Activated CD8-positive, alpha-beta memory T cell treated with anti-CD3 and anti-CD28 coated beads, Interleukin-2, amount 10 ng/mL, durations not matched to agents 7 days and 5 days (primary cell): ENCODE results near the gene MAOA. TPM values are rescaled to one million over a fixed set of nuclear protein-coding genes. Genes with fewer than 3 reads are reported as not detected.

Experiments
- ATAC-seq: fragments of 150-1000 bp; cut with Tn5 transposase; one replicate; pipeline ENCODE4 v1.10.0; 2021; ENCODE audit warnings: moderate library complexity
- CTCF ChIA-PET: fragments of 350-600 bp; sonication (Branson Sonifier 250); formaldehyde crosslinking; loops from one replicate; lab custom pipeline; 2021; ENCODE audit warnings: antibody characterized with exemption; lab: Charles Lee
- DNase-seq: peaks from one replicate; pipeline ENCODE4 v3.0.0-alpha.2; 2020
- H3K27ac Mint-ChIP-seq: one replicate; pipeline ENCODE4 v1.8.0; 2021; ENCODE audit warnings: mild to moderate bottlenecking, mixed read lengths
- H3K27me3 Mint-ChIP-seq: one replicate; pipeline ENCODE4 v1.8.0; 2021; ENCODE audit warnings: mixed read lengths
- H3K36me3 Mint-ChIP-seq: one replicate; pipeline ENCODE4 v1.8.0; 2021; ENCODE audit warnings: mild to moderate bottlenecking, mixed read lengths
- H3K4me1 Mint-ChIP-seq: one replicate; pipeline ENCODE4 v1.8.0; 2021; ENCODE audit warnings: mixed read lengths
- H3K4me3 Mint-ChIP-seq: one replicate; pipeline ENCODE4 v1.8.0; 2021; ENCODE audit warnings: mild to moderate bottlenecking, moderate library complexity, mixed read lengths
- H3K9me3 Mint-ChIP-seq: one replicate; pipeline ENCODE4 v1.8.0; 2022; ENCODE audit warnings: low read depth, mixed read lengths
- total RNA-seq, 2 experiments: library from RNA; stranded (reverse); gene quantifications; one replicate each; pipeline ENCODE4 v1.2.3, GENCODE V29; 2021

MAOA gene
- total RNA-seq, 2 experiments from 2014 or later = 2.6 to 3.1 TPM

DNA sequence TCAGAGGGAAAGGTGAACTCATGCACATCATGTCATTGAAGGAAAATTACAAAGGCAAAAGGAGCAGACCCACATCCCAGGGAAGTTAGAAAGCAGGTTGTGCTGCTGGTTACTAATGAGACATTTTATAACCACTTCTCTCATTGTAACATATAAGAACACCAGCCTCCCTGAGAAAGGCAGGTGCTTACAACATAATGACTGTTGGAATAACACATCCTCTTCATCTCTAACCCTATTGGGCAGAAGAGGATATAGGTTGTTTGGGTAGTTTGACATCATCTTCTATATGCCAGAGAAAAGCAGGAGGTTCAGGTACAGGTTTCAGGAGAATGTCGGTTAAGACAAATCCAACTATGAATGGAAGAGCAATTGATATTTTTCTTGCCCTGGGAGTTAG lies 77.6 kb downstream of the MAOA start:
- CTCF ChIA-PET = no interaction called here
- no peak for DNase-seq
- Mint-ChIP-seq H3K36me3 (peaks cover 3% of the 10 kb centered on the region), H3K4me3 (no peak overlapping the region), H3K9me3 (no peaks in the 10 kb centered on the region), H3K27ac (no peak overlapping the region), H3K27me3 (no peaks in the 10 kb centered on the region), H3K4me1 (no peaks in the 10 kb centered on the region)
- ATAC-seq = no peak

DNA sequence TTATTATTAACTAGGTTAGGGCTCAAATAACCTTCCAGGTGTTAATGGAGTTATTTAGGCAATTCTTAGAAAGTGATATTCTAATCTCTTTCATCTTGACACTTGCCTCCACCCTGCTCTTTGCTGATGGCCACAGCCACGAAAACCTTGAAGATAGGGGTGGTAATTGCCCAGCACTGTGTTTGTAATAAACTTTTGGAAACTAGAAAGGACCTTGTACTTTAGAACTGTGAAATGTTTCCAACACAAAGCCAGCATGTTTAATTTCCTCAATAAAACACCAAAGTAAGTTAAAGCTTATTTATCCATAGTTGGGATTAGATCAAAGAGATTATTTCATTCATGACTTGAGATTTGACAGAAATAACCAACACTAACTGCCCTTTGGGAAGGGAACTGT lies 78.3 kb downstream of the MAOA start:
- Mint-ChIP-seq H3K27me3 (no peaks in the 10 kb centered on the region), H3K36me3 (peaks cover 3% of the 10 kb centered on the region), H3K9me3 (no peaks in the 10 kb centered on the region), H3K4me3 (no peak overlapping the region), H3K27ac (no peak overlapping the region), H3K4me1 (no peaks in the 10 kb centered on the region)
- ATAC-seq = no peak
- no peak for DNase-seq
- CTCF ChIA-PET = no interaction called here

DNA sequence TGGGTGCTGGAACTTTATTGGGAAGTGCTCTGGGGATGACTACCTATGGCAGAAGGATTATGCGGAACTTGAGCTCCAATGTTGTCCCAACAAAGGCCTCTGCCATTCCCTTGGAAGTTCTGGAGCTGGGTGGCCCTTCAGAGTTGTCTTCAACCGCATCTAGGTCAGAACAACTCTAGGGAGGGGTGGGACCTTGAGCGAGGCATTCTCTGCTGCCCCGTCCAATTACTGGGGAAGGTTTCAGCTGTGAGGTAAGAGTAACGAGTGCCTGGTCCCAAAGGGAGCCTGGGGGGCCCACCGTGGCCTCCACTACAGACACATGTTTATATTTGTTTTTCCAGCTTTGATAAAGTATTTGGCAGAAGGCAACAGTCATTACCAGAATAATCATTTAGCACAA lies 79.4 kb downstream of the MAOA start:
- no peak overlapping the region for H3K27ac Mint-ChIP-seq

DNA sequence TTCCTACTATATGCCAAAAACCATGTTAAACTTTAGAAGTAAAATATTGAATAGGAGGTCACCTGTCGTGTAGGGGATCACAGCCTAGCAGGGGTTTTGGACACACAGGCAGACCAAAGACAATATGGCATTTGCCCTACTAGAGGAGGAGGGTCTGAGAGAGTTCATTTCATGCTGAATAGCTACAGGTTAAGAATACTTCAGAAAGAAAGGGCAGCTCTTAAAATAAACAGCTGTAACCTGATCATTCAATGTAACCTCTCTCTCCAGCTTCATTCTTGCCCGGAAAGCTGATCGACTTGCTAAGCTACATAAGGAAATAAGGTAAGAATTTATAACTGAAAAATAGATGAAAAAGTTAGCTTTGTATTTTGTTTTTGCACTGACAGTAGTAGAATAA lies 79.9 kb downstream of the MAOA start:
- ATAC-seq (no peak), DNase-seq (no peak)
- CTCF ChIA-PET = no interaction called here
- Mint-ChIP-seq H3K36me3 (peaks cover 3% of the 10 kb centered on the region), H3K4me3 (no peak overlapping the region), H3K27ac (no peak overlapping the region), H3K9me3 (no peaks in the 10 kb centered on the region), H3K4me1 (no peaks in the 10 kb centered on the region), H3K27me3 (no peaks in the 10 kb centered on the region)

More for the DNA sequence above, 79.4 kb downstream of the MAOA start:
- Mint-ChIP-seq H3K4me1 (no peaks in the 10 kb centered on the region), H3K9me3 (no peaks in the 10 kb centered on the region), H3K27me3 (no peaks in the 10 kb centered on the region), H3K36me3 (peaks cover 3% of the 10 kb centered on the region), H3K4me3 (no peak overlapping the region)
- no peak for DNase-seq
- CTCF ChIA-PET = no interaction called here
- ATAC-seq = no peak

DNA sequence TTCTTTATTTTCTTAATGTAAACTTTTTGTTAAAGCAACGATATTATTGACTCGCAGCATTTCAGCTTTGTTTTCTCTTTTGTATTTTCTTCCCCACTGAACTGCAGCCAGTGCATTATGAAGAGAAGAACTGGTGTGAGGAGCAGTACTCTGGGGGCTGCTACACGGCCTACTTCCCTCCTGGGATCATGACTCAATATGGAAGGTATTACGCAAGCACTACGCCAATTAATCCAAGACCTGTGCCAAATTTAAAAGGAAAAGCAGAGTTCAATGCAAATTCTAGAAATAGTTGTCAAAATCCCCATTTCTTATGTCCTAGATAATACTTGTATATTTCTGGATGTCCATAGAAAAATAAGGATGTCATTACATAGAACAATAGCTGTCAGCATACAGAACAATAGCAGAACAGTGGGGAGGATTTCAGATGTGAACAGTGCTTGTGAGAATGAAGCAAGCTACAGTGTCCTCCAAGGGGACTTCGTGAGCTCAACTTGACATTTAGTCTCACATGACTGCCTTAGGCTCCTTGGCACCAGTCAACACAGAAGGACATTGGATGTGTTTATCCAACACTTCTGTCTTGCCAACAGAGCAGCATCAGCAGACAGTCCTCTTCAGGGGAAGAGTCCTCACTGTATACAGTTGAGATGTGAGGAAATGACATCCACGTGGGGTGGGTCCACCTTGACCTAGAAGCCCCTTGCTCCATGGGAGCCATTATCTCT lies 85.9 kb downstream of the MAOA start:
- DNase-seq (no peak), ATAC-seq (no peak)
- no peaks in the 10 kb centered on the region for H3K36me3 Mint-ChIP-seq
- H3K27me3 Mint-ChIP-seq = no peaks in the 10 kb centered on the region
- no peak overlapping the region for H3K4me3 Mint-ChIP-seq
- no peaks in the 10 kb centered on the region for H3K9me3 Mint-ChIP-seq
- CTCF ChIA-PET = interaction anchor here (1.4 kb wide), 1 partner anchor 8 kb away, joined by 3 read pairs; no protein-coding TSS in a partner anchor
- no peaks in the 10 kb centered on the region for H3K4me1 Mint-ChIP-seq
- H3K27ac Mint-ChIP-seq = no peak overlapping the region

DNA sequence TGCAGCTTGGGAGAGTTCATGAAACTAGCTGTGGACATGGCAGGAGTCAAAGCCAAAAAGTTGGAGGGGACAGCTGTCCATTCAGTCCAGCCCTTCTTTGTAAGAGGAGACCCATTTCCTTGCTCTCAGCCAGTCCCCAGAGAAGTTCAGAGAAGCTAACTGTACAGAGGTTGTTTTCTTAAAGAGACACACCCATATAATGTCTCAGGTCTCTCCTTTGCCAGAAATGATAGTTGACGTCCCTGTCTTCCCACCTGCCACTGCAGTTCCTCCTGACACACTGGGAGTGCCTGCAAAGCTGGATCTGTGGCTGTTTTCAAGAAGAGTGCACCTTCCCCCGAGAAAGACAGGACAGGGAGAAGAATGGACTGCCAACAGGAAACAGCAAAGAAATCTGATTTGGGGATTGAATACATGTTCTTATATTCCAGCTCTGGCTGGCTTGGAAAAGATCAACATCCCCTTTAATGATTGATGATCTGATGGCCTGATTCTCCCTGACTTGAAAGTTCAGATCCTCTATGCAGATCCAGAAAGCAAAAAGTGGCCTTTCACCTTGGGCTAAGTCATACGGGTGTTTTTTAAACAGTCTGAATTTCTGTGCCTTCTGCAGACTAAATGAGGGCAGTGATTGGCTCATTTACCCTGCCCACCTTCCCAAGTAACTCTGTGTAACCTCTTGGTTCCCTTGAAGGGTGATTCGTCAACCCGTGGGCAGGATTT lies 87.2 kb downstream of the MAOA start:
- ATAC-seq (no peak), DNase-seq (no peak)
- no peaks in the 10 kb centered on the region for H3K9me3 Mint-ChIP-seq
- no peaks in the 10 kb centered on the region for H3K36me3 Mint-ChIP-seq
- H3K27me3 Mint-ChIP-seq = no peaks in the 10 kb centered on the region
- no peak overlapping the region for H3K4me3 Mint-ChIP-seq
- no peaks in the 10 kb centered on the region for H3K4me1 Mint-ChIP-seq
- CTCF ChIA-PET = no interaction called here
- H3K27ac Mint-ChIP-seq = no peak overlapping the region

DNA sequence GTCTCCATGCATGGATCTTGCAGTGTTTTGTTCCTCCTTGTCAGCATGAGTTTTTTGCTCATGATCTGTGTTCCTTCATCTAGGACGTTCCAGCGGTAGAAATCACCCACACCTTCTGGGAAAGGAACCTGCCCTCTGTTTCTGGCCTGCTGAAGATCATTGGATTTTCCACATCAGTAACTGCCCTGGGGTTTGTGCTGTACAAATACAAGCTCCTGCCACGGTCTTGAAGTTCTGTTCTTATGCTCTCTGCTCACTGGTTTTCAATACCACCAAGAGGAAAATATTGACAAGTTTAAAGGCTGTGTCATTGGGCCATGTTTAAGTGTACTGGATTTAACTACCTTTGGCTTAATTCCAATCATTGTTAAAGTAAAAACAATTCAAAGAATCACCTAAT lies 88.2 kb downstream of the MAOA start:
- H3K4me3 Mint-ChIP-seq = no peak overlapping the region
- no peaks in the 10 kb centered on the region for H3K9me3 Mint-ChIP-seq
- no peak overlapping the region for H3K27ac Mint-ChIP-seq
- CTCF ChIA-PET = no interaction called here
- H3K27me3 Mint-ChIP-seq = no peaks in the 10 kb centered on the region
- no peak for DNase-seq
- H3K4me1 Mint-ChIP-seq = no peaks in the 10 kb centered on the region
- no peak for ATAC-seq
- H3K36me3 Mint-ChIP-seq = no peaks in the 10 kb centered on the region

DNA sequence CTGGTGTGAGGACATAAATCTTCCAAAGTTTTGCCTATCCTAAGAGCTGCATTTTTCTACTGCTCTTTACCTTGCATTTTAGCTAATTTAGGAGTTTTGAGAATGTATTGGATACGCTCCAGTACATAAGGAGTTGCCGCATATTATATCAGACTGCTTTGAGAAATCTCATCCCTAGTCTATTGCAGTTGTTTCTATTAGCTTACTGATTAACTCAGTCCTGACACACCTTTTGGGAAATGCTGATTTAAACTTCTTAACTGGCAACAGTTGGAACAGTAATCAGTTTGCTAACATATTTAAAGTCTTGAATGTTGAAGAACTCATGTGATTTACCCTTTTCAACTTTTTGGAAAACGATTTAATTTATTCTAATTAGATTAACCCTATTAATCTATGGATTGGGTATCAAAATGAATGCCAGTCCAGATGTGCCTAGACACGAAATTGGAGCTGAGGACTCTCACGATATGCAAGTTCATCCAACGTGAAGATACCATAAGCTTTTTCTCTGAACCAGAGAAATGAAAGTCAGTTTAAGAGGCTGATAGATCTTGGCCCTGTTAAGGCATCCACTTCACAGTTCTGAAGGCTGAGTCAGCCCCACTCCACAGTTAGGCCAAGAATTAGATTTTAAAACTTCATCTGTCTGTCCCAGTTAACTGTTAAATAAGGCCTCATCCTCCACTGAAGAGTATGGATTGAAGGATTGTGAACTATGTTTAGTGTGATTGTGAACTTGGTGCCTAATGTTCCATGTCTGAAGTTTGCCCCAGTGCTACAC lies 90.0 kb downstream of the MAOA start:
- H3K4me3 Mint-ChIP-seq = no peak overlapping the region
- no peaks in the 10 kb centered on the region for H3K27me3 Mint-ChIP-seq
- no peaks in the 10 kb centered on the region for H3K9me3 Mint-ChIP-seq
- ATAC-seq = no peak
- H3K27ac Mint-ChIP-seq = no peak overlapping the region
- H3K36me3 Mint-ChIP-seq = no peaks in the 10 kb centered on the region
- no peak for DNase-seq
- peaks cover 10% of the 10 kb centered on the region for H3K4me1 Mint-ChIP-seq
- CTCF ChIA-PET = interaction anchor here (1.0 to 1.2 kb wide), 2 partner anchors 180 to 1948 kb away, joined by 3 read pairs; no protein-coding TSS in a partner anchor

DNA sequence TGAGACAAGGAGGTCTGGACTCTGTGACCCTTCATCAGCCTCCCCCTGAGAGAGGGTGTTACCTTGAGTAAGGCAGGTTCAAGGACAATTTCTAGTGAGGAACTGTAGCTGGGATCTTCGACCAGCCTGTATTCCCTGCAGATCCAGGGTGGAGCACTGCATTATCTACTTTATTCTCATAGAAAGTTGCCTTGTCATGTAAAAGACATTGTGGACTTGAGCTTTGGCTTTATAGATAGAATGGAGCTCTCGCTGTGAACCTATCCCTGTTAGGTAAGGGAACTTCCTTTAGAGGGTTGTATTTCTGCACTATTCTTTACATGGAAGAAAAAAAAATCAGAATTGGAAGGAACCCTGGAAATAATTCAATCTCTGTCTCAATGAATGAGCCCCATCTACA lies 91.4 kb downstream of the MAOA start:
- Mint-ChIP-seq H3K27me3 (no peaks in the 10 kb centered on the region), H3K4me3 (no peak overlapping the region), H3K9me3 (no peaks in the 10 kb centered on the region), H3K4me1 (peaks cover 10% of the 10 kb centered on the region), H3K36me3 (no peaks in the 10 kb centered on the region), H3K27ac (no peak overlapping the region)
- CTCF ChIA-PET = interaction anchor here (1.2 kb wide), 1 partner anchor 1949 kb away, joined by 3 read pairs; no protein-coding TSS in a partner anchor
- no peak for DNase-seq
- no peak for ATAC-seq

DNA sequence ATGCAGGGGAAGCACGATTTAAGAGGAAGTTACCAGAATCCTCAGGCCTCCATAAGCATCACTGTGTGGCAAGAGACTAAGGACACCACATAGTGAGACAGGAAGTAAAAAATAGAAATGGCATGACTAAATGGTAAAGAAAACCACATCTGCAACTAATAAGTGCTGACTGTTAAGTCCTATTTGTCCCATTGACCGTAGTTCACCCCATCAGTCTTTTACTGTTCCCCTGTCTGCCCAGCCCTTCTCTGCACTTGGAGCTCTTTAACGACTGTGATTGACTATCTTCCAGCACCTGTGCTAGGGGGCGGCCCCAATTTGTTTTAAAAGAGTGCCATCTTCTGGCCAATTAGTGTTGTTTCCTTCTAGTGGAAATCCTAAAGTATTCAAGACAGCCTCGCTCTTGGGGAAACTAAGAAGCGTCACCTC lies 94.2 kb downstream of the MAOA start:
- H3K4me3 Mint-ChIP-seq = no peak overlapping the region
- CTCF ChIA-PET = interaction anchor here (0.6 to 2.4 kb wide), 4 partner anchors 8 to 191 kb away, joined by 3 to 14 read pairs (median 3); no protein-coding TSS in a partner anchor
- H3K4me1 Mint-ChIP-seq = peaks cover 16% of the 10 kb centered on the region
- H3K27me3 Mint-ChIP-seq = no peaks in the 10 kb centered on the region
- peak; percentile 57 for DNase-seq
- no peaks in the 10 kb centered on the region for H3K36me3 Mint-ChIP-seq
- ATAC-seq = peak; percentile 68
- no peak overlapping the region for H3K27ac Mint-ChIP-seq
- H3K9me3 Mint-ChIP-seq = no peaks in the 10 kb centered on the region

DNA sequence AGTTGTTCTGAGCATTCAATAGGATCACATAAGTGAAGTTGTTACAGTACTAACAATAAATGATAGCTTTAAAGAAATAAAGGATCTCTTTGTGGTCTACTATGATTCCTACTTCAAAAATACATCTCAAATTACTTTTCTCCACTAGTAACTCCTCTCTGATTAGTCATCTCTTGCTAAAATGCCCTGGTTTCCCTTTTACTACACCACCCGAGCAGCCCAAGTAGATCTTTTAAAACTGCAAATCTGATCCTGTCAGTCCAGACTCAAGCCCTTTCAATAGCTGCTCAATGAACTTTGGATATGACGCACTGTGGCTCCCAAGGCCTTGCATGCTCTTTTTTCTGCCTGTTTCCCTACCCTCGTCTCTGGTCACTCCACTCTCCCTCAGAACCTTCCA lies 97.5 kb downstream of the MAOA start:
- no peaks in the 10 kb centered on the region for H3K36me3 Mint-ChIP-seq
- H3K27me3 Mint-ChIP-seq = no peaks in the 10 kb centered on the region
- CTCF ChIA-PET = no interaction called here
- H3K9me3 Mint-ChIP-seq = no peaks in the 10 kb centered on the region
- DNase-seq (no peak), ATAC-seq (no peak)
- H3K27ac Mint-ChIP-seq = no peak overlapping the region
- H3K4me3 Mint-ChIP-seq = no peak overlapping the region
- peaks cover 16% of the 10 kb centered on the region for H3K4me1 Mint-ChIP-seq

DNA sequence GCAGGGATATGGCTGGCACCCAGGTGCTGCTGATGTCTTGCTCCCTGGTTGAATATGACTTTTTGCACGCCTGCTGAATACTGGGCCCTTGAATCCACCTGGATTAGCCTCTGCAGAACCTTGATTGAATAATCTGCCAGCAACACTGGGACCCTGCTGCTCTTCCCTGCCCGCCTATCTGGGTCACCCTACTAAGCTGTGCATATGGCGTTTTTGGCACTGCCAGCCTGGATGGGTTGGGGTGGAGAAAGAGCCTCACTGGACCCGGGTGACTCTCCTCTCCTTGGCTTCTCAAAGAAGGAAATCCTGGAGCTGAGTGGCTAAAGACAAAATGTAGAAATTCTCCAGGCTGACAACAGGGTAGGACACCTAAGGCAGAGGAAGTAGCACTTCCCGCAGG lies 100.0 kb downstream of the MAOA start:
- DNase-seq = no peak
- CTCF ChIA-PET = no interaction called here

DNA sequence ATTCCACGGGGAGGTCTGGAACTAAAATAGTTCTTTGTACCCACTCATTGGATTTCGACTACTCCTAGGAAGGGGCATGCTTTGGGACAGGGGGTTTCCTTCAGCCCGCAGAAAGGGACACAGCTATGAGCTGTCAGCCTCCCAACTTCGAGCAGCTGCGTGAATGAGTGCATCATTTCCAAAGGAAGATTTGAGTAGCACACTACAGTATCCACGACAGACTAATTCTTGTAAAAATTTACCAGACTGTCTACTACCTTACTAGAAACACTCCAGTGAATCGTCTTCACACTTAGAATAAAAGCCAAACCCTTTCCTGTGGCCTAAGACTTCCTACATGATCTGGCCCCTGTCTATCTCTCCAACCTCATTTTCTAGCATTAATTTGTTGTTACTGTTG lies 101.9 kb downstream of the MAOA start:
- Mint-ChIP-seq H3K4me1 (peaks cover 6% of the 10 kb centered on the region), H3K4me3 (no peak overlapping the region), H3K27ac (no peak overlapping the region), H3K27me3 (no peaks in the 10 kb centered on the region), H3K36me3 (no peaks in the 10 kb centered on the region), H3K9me3 (no peaks in the 10 kb centered on the region)
- ATAC-seq = no peak
- CTCF ChIA-PET = no interaction called here
- no peak for DNase-seq

More for the DNA sequence above, 100.0 kb downstream of the MAOA start:
- no peak for ATAC-seq
- no peaks in the 10 kb centered on the region for H3K9me3 Mint-ChIP-seq
- peaks cover 6% of the 10 kb centered on the region for H3K4me1 Mint-ChIP-seq
- no peak overlapping the region for H3K27ac Mint-ChIP-seq
- H3K27me3 Mint-ChIP-seq = no peaks in the 10 kb centered on the region
- H3K36me3 Mint-ChIP-seq = no peaks in the 10 kb centered on the region
- no peak overlapping the region for H3K4me3 Mint-ChIP-seq
